Effector memory CD8-positive, alpha-beta T cell (primary cell): ENCODE results near the gene PSMA3.

Source experiments
- ATAC-seq: fragments of 150-1000 bp; cut with Tn5 transposase; replicated peaks from 2 replicates; pipeline ENCODE4 v1.10.0; 2021; ENCODE audit warnings: mild to moderate bottlenecking, moderate library complexity
- DNase-seq, 3 experiments: peaks; one replicate each; pipeline ENCODE4 v3.0.0; 2021
- H3K27ac Mint-ChIP-seq, 2 donors: one replicate each; pipeline ENCODE4 v1.8.0; 2022; ENCODE audit warnings: mild to moderate bottlenecking in 2 of 2, mixed read lengths in 2 of 2, moderate library complexity in 2 of 2
- H3K27me3 Mint-ChIP-seq, 2 donors: one replicate each; pipeline ENCODE4 v1.8.0; 2022; ENCODE audit warnings: mixed read lengths in 2 of 2
- H3K36me3 Mint-ChIP-seq: one replicate; pipeline ENCODE4 v1.8.0; 2022; ENCODE audit warnings: mild to moderate bottlenecking, moderate library complexity, mixed read lengths; ENCODE audit not compliant: insufficient read depth
- H3K4me1 Mint-ChIP-seq, 2 donors: one replicate each; pipeline ENCODE4 v1.8.0; 2022; ENCODE audit warnings: low read depth in 2 of 2, mixed read lengths in 2 of 2
- H3K4me3 Mint-ChIP-seq, 2 donors: one replicate each; pipeline ENCODE4 v1.8.0; 2022; ENCODE audit warnings: mild to moderate bottlenecking in 2 of 2, mixed read lengths in 2 of 2, moderate library complexity in 2 of 2
- H3K9me3 Mint-ChIP-seq, 2 donors: one replicate each; pipeline ENCODE4 v1.8.0; 2022; ENCODE audit warnings: mixed read lengths in 2 of 2
- total RNA-seq, 9 experiments: gene quantifications; one replicate each; lab custom pipeline; 2026; lab: John Stamatoyannopoulos, UW

Gene PSMA3
- total RNA-seq: 39.7 to 259 (median 88.7) reads per million in 9 experiments

- H3K36me3 Mint-ChIP-seq: peaks cover 35% of the 10 kb centered on the region
- no peaks in the 10 kb centered on the region for H3K9me3 Mint-ChIP-seq
- ATAC-seq: peak; percentile 92
- peak within 1 kb of the TSS; percentile 98 to 99 for H3K27ac Mint-ChIP-seq
- peaks cover 22 to 33% of the 10 kb centered on the region in 2 donors for H3K4me1 Mint-ChIP-seq
- no peaks in the 10 kb centered on the region for H3K27me3 Mint-ChIP-seq
- peak within 1 kb of the TSS; percentile 98 to 99 for H3K4me3 Mint-ChIP-seq
- peak; percentile 96 to 97 (median 97) for DNase-seq
Observed at GRCh38 chr14:58244556-58245387, at the start of gene PSMA3. Gene PSMA3 (plus strand): TSS chr14:58244843. CDS start chr14:58244921, 78 bp downstream.

- H3K27ac Mint-ChIP-seq: peak overlapping the region in 1 of 2 donors; percentile 29
Observed at GRCh38 chr14:58196198-58196597, 48.4 kb upstream of the PSMA3 start.

GRCh38 chr14:58198086-58198485 lies 46.6 kb upstream of the PSMA3 start:
- Mint-ChIP-seq H3K4me1 (peaks cover 33 to 37% of the 10 kb centered on the region in 2 donors), H3K27ac (peak overlapping the region; percentile 29 to 72), H3K9me3 (no peaks in the 10 kb centered on the region), H3K4me3 (peak overlapping the region; percentile 63 to 95), H3K36me3 (peaks cover 35% of the 10 kb centered on the region), H3K27me3 (no peaks in the 10 kb centered on the region)
- peak; percentile 7 to 17 (median 12) for DNase-seq
- ATAC-seq: peak; percentile 29

More at GRCh38 chr14:58196198-58196597, 48.4 kb upstream of the PSMA3 start:
- Mint-ChIP-seq H3K4me1 (peaks cover 29 to 31% of the 10 kb centered on the region in 2 donors), H3K36me3 (peaks cover 31% of the 10 kb centered on the region), H3K27me3 (no peaks in the 10 kb centered on the region), H3K4me3 (no peak overlapping the region), H3K9me3 (no peaks in the 10 kb centered on the region)
- DNase-seq (no peak), ATAC-seq (no peak)

- H3K4me3 Mint-ChIP-seq: peak within 1 kb of the TSS; percentile 95 to 96
- H3K9me3 Mint-ChIP-seq: no peaks in the 10 kb centered on the region
- DNase-seq: peak; percentile 81 to 95 (median 87)
- peak; percentile 82 for ATAC-seq
- peak within 1 kb of the TSS; percentile 98 to 99 for H3K27ac Mint-ChIP-seq
- peaks cover 33 to 37% of the 10 kb centered on the region in 2 donors for H3K4me1 Mint-ChIP-seq
- H3K36me3 Mint-ChIP-seq: peaks cover 45% of the 10 kb centered on the region
- H3K27me3 Mint-ChIP-seq: no peaks in the 10 kb centered on the region
Observed at GRCh38 chr14:58199726-58200479, 44.7 kb upstream of the PSMA3 start, which contains the start of gene ACTR10. Gene ACTR10 (plus strand): TSS chr14:58200149. CDS start chr14:58200218, 69 bp downstream.

- H3K27me3 Mint-ChIP-seq: no peaks in the 10 kb centered on the region
- no peaks in the 10 kb centered on the region for H3K9me3 Mint-ChIP-seq
- peak overlapping the region; percentile 98 to 99 for H3K27ac Mint-ChIP-seq
- peaks cover 51% of the 10 kb centered on the region for H3K36me3 Mint-ChIP-seq
- ATAC-seq: peak; percentile 4
- H3K4me3 Mint-ChIP-seq: peak overlapping the region; percentile 95 to 96
- DNase-seq: no peak
- peaks cover 33 to 37% of the 10 kb centered on the region in 2 donors for H3K4me1 Mint-ChIP-seq
Observed at GRCh38 chr14:58200480-58200841, 44.2 kb upstream of the PSMA3 start.

GRCh38 chr14:58200846-58201245 lies 43.8 kb upstream of the PSMA3 start:
- peak overlapping the region; percentile 98 to 99 for H3K27ac Mint-ChIP-seq
- H3K4me3 Mint-ChIP-seq: peak overlapping the region; percentile 95 to 96
- H3K4me1 Mint-ChIP-seq: peaks cover 33 to 37% of the 10 kb centered on the region in 2 donors
- DNase-seq (no peak), ATAC-seq (no peak)
- no peaks in the 10 kb centered on the region for H3K9me3 Mint-ChIP-seq
- peaks cover 52% of the 10 kb centered on the region for H3K36me3 Mint-ChIP-seq
- H3K27me3 Mint-ChIP-seq: no peaks in the 10 kb centered on the region

- peaks cover 81% of the 10 kb centered on the region for H3K36me3 Mint-ChIP-seq
- H3K27me3 Mint-ChIP-seq: no peaks in the 10 kb centered on the region
- no peak overlapping the region for H3K27ac Mint-ChIP-seq
- no peak overlapping the region for H3K4me3 Mint-ChIP-seq
- ATAC-seq (no peak), DNase-seq (no peak)
- no peaks in the 10 kb centered on the region for H3K4me1 Mint-ChIP-seq
- H3K9me3 Mint-ChIP-seq: no peaks in the 10 kb centered on the region
Observed at GRCh38 chr14:58213176-58213575, 31.5 kb upstream of the PSMA3 start.

- DNase-seq (no peak), ATAC-seq (no peak)
- no peak overlapping the region for H3K4me3 Mint-ChIP-seq
- no peaks in the 10 kb centered on the region for H3K27me3 Mint-ChIP-seq
- H3K27ac Mint-ChIP-seq: no peak overlapping the region
- H3K9me3 Mint-ChIP-seq: no peaks in the 10 kb centered on the region
- no peaks in the 10 kb centered on the region for H3K4me1 Mint-ChIP-seq
- H3K36me3 Mint-ChIP-seq: peaks cover 71% of the 10 kb centered on the region
Observed at GRCh38 chr14:58215191-58215914, 29.3 kb upstream of the PSMA3 start.

- H3K27me3 Mint-ChIP-seq: no peaks in the 10 kb centered on the region
- peaks cover 70% of the 10 kb centered on the region for H3K36me3 Mint-ChIP-seq
- no peaks in the 10 kb centered on the region for H3K9me3 Mint-ChIP-seq
- ATAC-seq: no peak
- H3K4me1 Mint-ChIP-seq: no peaks in the 10 kb centered on the region
- no peak overlapping the region for H3K4me3 Mint-ChIP-seq
- DNase-seq: no peak
- no peak overlapping the region for H3K27ac Mint-ChIP-seq
Observed at GRCh38 chr14:58216544-58216943, 28.1 kb upstream of the PSMA3 start.

- H3K27me3 Mint-ChIP-seq: no peaks in the 10 kb centered on the region
- no peaks in the 10 kb centered on the region for H3K4me1 Mint-ChIP-seq
- DNase-seq: no peak
- H3K4me3 Mint-ChIP-seq: no peak overlapping the region
- no peaks in the 10 kb centered on the region for H3K9me3 Mint-ChIP-seq
- no peak overlapping the region for H3K27ac Mint-ChIP-seq
- no peak for ATAC-seq
- peaks cover 45% of the 10 kb centered on the region for H3K36me3 Mint-ChIP-seq
Observed at GRCh38 chr14:58227096-58227819, 17.4 kb upstream of the PSMA3 start.

GRCh38 chr14:58238252-58239243 lies 6.1 kb upstream of the PSMA3 start:
- no peaks in the 10 kb centered on the region for H3K9me3 Mint-ChIP-seq
- no peak overlapping the region for H3K27ac Mint-ChIP-seq
- peaks cover 2 to 5% of the 10 kb centered on the region in 2 donors for H3K4me1 Mint-ChIP-seq
- H3K27me3 Mint-ChIP-seq: no peaks in the 10 kb centered on the region
- H3K4me3 Mint-ChIP-seq: no peak overlapping the region
- peak; percentile 64 for ATAC-seq
- H3K36me3 Mint-ChIP-seq: peaks cover 11% of the 10 kb centered on the region
- DNase-seq: peak in 1 of 3 experiments; percentile 12
